IPS-18a (cell line): Measurements from ENCODE around the gene USP11.
A peak's percentile ranks its signal among the peaks of the same experiment; 100 is the strongest.

Experiments
- H3K27ac ChIP-seq: one replicate; pipeline ENCODE4 v1.5.1; 2013; ENCODE audit warnings: low read length
- H3K27me3 ChIP-seq: one replicate; pipeline ENCODE4 v1.6.1; 2013; ENCODE audit warnings: mild to moderate bottlenecking, low read length; ENCODE audit not compliant: control insufficient read depth, insufficient read depth
- H3K36me3 ChIP-seq: one replicate; pipeline ENCODE4 v1.6.1; 2013; ENCODE audit warnings: low read depth, low read length; ENCODE audit not compliant: control insufficient read depth
- H3K4me1 ChIP-seq: one replicate; pipeline ENCODE4 v1.6.1; 2013; ENCODE audit warnings: low read depth, low read length; ENCODE audit not compliant: control insufficient read depth
- H3K4me3 ChIP-seq: one replicate; pipeline ENCODE4 v1.5.1; 2013; ENCODE audit warnings: low read length
- H3K9ac ChIP-seq: one replicate; pipeline ENCODE4 v1.6.1; 2013; ENCODE audit warnings: mild to moderate bottlenecking, low read length, moderate library complexity
- H3K9me3 ChIP-seq: one replicate; pipeline ENCODE4 v1.6.1; 2013; ENCODE audit warnings: low read depth, low read length; ENCODE audit not compliant: control insufficient read depth

The USP11 gene

GRCh38 chrX:47218280-47218919 is 14.4 kb upstream of the USP11 start, which contains the start of gene CDK16:
Gene CDK16, plus strand, starts transcription at chrX:47218681. Its CDS starts 4,877 bp downstream, at chrX:47223558.
- Histone ChIP-seq H3K4me3 (peak within 1 kb of the TSS; percentile 81), H3K27me3 (no peaks in the 10 kb centered on the region), H3K4me1 (no peaks in the 10 kb centered on the region), H3K9ac (peak within 1 kb of the TSS; percentile 88), H3K27ac (peak within 1 kb of the TSS; percentile 70), H3K36me3 (peaks cover 26% of the 10 kb centered on the region), H3K9me3 (peaks cover 6% of the 10 kb centered on the region)

GRCh38 chrX:47218920-47219815 is 13.6 kb upstream of the USP11 start:
- no peaks in the 10 kb centered on the region for H3K27me3 ChIP-seq
- H3K4me1 ChIP-seq = no peaks in the 10 kb centered on the region
- peaks cover 6% of the 10 kb centered on the region for H3K9me3 ChIP-seq
- peaks cover 30% of the 10 kb centered on the region for H3K36me3 ChIP-seq
- H3K4me3 ChIP-seq = peak overlapping the region; percentile 81
- H3K27ac ChIP-seq = no peak overlapping the region
- peak overlapping the region; percentile 88 for H3K9ac ChIP-seq

- peaks cover 11% of the 10 kb centered on the region for H3K9me3 ChIP-seq
- H3K4me3 ChIP-seq = no peak overlapping the region
- no peak overlapping the region for H3K27ac ChIP-seq
- no peak overlapping the region for H3K9ac ChIP-seq
- H3K4me1 ChIP-seq = no peaks in the 10 kb centered on the region
- H3K27me3 ChIP-seq = no peaks in the 10 kb centered on the region
- peaks cover 39% of the 10 kb centered on the region for H3K36me3 ChIP-seq
Observed at GRCh38 chrX:47221756-47222155, 11.1 kb upstream of the USP11 start.

- no peaks in the 10 kb centered on the region for H3K27me3 ChIP-seq
- no peak overlapping the region for H3K27ac ChIP-seq
- peaks cover 11% of the 10 kb centered on the region for H3K9me3 ChIP-seq
- no peak overlapping the region for H3K9ac ChIP-seq
- H3K36me3 ChIP-seq = peaks cover 50% of the 10 kb centered on the region
- no peak overlapping the region for H3K4me3 ChIP-seq
- H3K4me1 ChIP-seq = no peaks in the 10 kb centered on the region
Observed at GRCh38 chrX:47222751-47223350, 10.0 kb upstream of the USP11 start.

- Histone ChIP-seq H3K9ac (no peak overlapping the region), H3K4me3 (no peak overlapping the region), H3K4me1 (no peaks in the 10 kb centered on the region), H3K36me3 (peaks cover 56% of the 10 kb centered on the region), H3K27me3 (no peaks in the 10 kb centered on the region), H3K9me3 (peaks cover 11% of the 10 kb centered on the region), H3K27ac (no peak overlapping the region)
Observed at GRCh38 chrX:47223476-47224250, 9.1 kb upstream of the USP11 start.

- Histone ChIP-seq H3K36me3 (peaks cover 60% of the 10 kb centered on the region), H3K9ac (no peak overlapping the region), H3K9me3 (peaks cover 11% of the 10 kb centered on the region), H3K4me1 (no peaks in the 10 kb centered on the region), H3K27ac (no peak overlapping the region), H3K4me3 (no peak overlapping the region), H3K27me3 (no peaks in the 10 kb centered on the region)
Observed at GRCh38 chrX:47224266-47224895, 8.4 kb upstream of the USP11 start.

GRCh38 chrX:47224896-47225290 is 7.9 kb upstream of the USP11 start:
- H3K27me3 ChIP-seq = no peaks in the 10 kb centered on the region
- H3K36me3 ChIP-seq = peaks cover 60% of the 10 kb centered on the region
- H3K4me3 ChIP-seq = no peak overlapping the region
- no peaks in the 10 kb centered on the region for H3K4me1 ChIP-seq
- no peak overlapping the region for H3K9ac ChIP-seq
- H3K27ac ChIP-seq = no peak overlapping the region
- H3K9me3 ChIP-seq = peaks cover 11% of the 10 kb centered on the region

- no peaks in the 10 kb centered on the region for H3K4me1 ChIP-seq
- no peaks in the 10 kb centered on the region for H3K27me3 ChIP-seq
- no peak overlapping the region for H3K9ac ChIP-seq
- H3K36me3 ChIP-seq = peaks cover 60% of the 10 kb centered on the region
- peaks cover 11% of the 10 kb centered on the region for H3K9me3 ChIP-seq
- no peak overlapping the region for H3K4me3 ChIP-seq
- H3K27ac ChIP-seq = no peak overlapping the region
Observed at GRCh38 chrX:47226071-47226470, 6.7 kb upstream of the USP11 start.

- H3K4me3 ChIP-seq = no peak overlapping the region
- H3K9me3 ChIP-seq = peaks cover 11% of the 10 kb centered on the region
- peaks cover 60% of the 10 kb centered on the region for H3K36me3 ChIP-seq
Observed at GRCh38 chrX:47226531-47227333, 6.1 kb upstream of the USP11 start.

GRCh38 chrX:47227334-47227583 is 5.5 kb upstream of the USP11 start:
- no peak overlapping the region for H3K9ac ChIP-seq
- H3K9me3 ChIP-seq = peaks cover 15% of the 10 kb centered on the region
- H3K36me3 ChIP-seq = peaks cover 60% of the 10 kb centered on the region
- no peak overlapping the region for H3K27ac ChIP-seq
- H3K4me1 ChIP-seq = no peaks in the 10 kb centered on the region
- no peaks in the 10 kb centered on the region for H3K27me3 ChIP-seq
- no peak overlapping the region for H3K4me3 ChIP-seq

More at GRCh38 chrX:47226531-47227333, 6.1 kb upstream of the USP11 start:
- no peak overlapping the region for H3K9ac ChIP-seq
- H3K4me1 ChIP-seq = no peaks in the 10 kb centered on the region
- no peaks in the 10 kb centered on the region for H3K27me3 ChIP-seq
- H3K27ac ChIP-seq = no peak overlapping the region
